DND-41 (cell line): ENCODE measurements around the gene OBI1.

Source experiments
- ATAC-seq: fragments of 200-7000 bp; cut with Tn5 transposase; 3 replicates; pipeline ENCODE4 v1.9.1; 2021; ENCODE audit warnings: low read depth; ENCODE audit not compliant: insufficient read depth
- DNase-seq: peaks from one replicate; pipeline ENCODE4 v3.0.0-alpha.2; 2020
- H2AFZ ChIP-seq: 2 replicates; pipeline ENCODE4 v1.6.0; 2012; ENCODE audit warnings: low read depth, low read length
- H3K27ac ChIP-seq: 2 replicates; pipeline ENCODE4 v1.5.1; 2012; ENCODE audit warnings: low read length, inconsistent platforms
- H3K27me3 ChIP-seq: fragments of 200-600 bp; sonication (generic); 2 replicates; pipeline ENCODE4 v1.6.0; 2012; ENCODE audit warnings: low read length, mild to moderate bottlenecking, inconsistent platforms; ENCODE audit not compliant: insufficient read depth, poor library complexity
- H3K36me3 ChIP-seq: 2 replicates; pipeline ENCODE4 v1.5.1; 2012; ENCODE audit warnings: low read length, inconsistent platforms; ENCODE audit not compliant: insufficient read depth
- H3K4me1 ChIP-seq: 2 replicates; pipeline ENCODE4 v1.5.1; 2012; ENCODE audit warnings: mild to moderate bottlenecking, low read length; ENCODE audit not compliant: insufficient read depth
- H3K4me2 ChIP-seq: 2 replicates; pipeline ENCODE4 v1.6.0; 2012; ENCODE audit warnings: mild to moderate bottlenecking, moderate library complexity, low read length, inconsistent platforms; ENCODE audit not compliant: insufficient read depth
- H3K4me3 ChIP-seq, 2 experiments: fragments of 200-600 bp in 1 of 2; shearing (Covaris generic) in 1 of 2; 2 replicates each; pipeline ENCODE4 v1.5.1; 2012 to 2016; ENCODE audit warnings: inconsistent platforms in 2 of 2, low read length in 2 of 2, mild to moderate bottlenecking in 2 of 2, low read depth in 1 of 2, moderate library complexity in 1 of 2
- H3K79me2 ChIP-seq: 2 replicates; pipeline ENCODE4 v1.6.0; 2012; ENCODE audit warnings: low read length, inconsistent platforms; ENCODE audit not compliant: insufficient read depth
- H3K9ac ChIP-seq: 2 replicates; pipeline ENCODE4 v1.6.0; 2012; ENCODE audit warnings: low read depth, mild to moderate bottlenecking, inconsistent platforms, low read length, moderate library complexity
- H3K9me3 ChIP-seq: 2 replicates; pipeline ENCODE4 v1.5.1; 2012; ENCODE audit warnings: low read length, moderate library complexity, mild to moderate bottlenecking, inconsistent platforms; ENCODE audit not compliant: insufficient read depth, severe bottlenecking
- H4K20me1 ChIP-seq: 2 replicates; pipeline ENCODE4 v1.6.0; 2012; ENCODE audit warnings: low read length; ENCODE audit not compliant: insufficient read depth
- CTCF ChIP-seq: IDR thresholded peaks from 2 replicates; pipeline ENCODE4 v1.5.1; 2012; ENCODE audit warnings: borderline replicate concordance, low read length, moderate library complexity, mild to moderate bottlenecking; ENCODE audit not compliant: poor library complexity, severe bottlenecking; ENCODE audit errors: extremely low read depth
- EZH2 ChIP-seq: IDR thresholded peaks from 3 replicates; pipeline ENCODE4 v1.6.1; 2012; ENCODE audit warnings: borderline replicate concordance, low read depth, mild to moderate bottlenecking, moderate library complexity, low read length, inconsistent platforms; ENCODE audit not compliant: severe bottlenecking

OBI1 gene

GRCh38 chr13:78631077-78631476 is 27.9 kb downstream of the OBI1 start:
- no peak overlapping the region for H3K4me3 ChIP-seq
- no peak overlapping the region for H3K9ac ChIP-seq
- no peak for ATAC-seq
- H3K4me1 ChIP-seq = peaks cover 8% of the 10 kb centered on the region; the same call in 1 of the 2 replicates
- H3K27ac ChIP-seq = no peak overlapping the region
- peaks cover 5% of the 10 kb centered on the region; the same call in 1 of the 2 replicates for H4K20me1 ChIP-seq
- H3K27me3 ChIP-seq = no peaks in the 10 kb centered on the region
- H3K79me2 ChIP-seq = no peaks in the 10 kb centered on the region
- no peak for DNase-seq
- TF ChIP-seq EZH2 (no peak), CTCF (no peak)
- peaks cover 78% of the 10 kb centered on the region for H3K36me3 ChIP-seq
- no peak overlapping the region for H2AFZ ChIP-seq
- H3K4me2 ChIP-seq = no peak overlapping the region
- H3K9me3 ChIP-seq = no peaks in the 10 kb centered on the region

GRCh38 chr13:78630511-78630910 is 28.4 kb downstream of the OBI1 start:
- H3K27ac ChIP-seq = no peak overlapping the region
- ATAC-seq (peak; percentile 81), DNase-seq (peak; percentile 15)
- TF ChIP-seq EZH2 = no peak
- no peak for TF ChIP-seq CTCF
- H3K79me2 ChIP-seq = no peaks in the 10 kb centered on the region
- H3K4me3 ChIP-seq = no peak overlapping the region
- peaks cover 8% of the 10 kb centered on the region; the same call in 1 of the 2 replicates for H3K4me1 ChIP-seq
- no peak overlapping the region for H3K4me2 ChIP-seq
- H4K20me1 ChIP-seq = peaks cover 10% of the 10 kb centered on the region; the same call in 1 of the 2 replicates
- H3K9ac ChIP-seq = no peak overlapping the region
- H2AFZ ChIP-seq = no peak overlapping the region
- no peaks in the 10 kb centered on the region for H3K27me3 ChIP-seq
- no peaks in the 10 kb centered on the region for H3K9me3 ChIP-seq
- peaks cover 79% of the 10 kb centered on the region for H3K36me3 ChIP-seq

GRCh38 chr13:78625384-78625783 is 33.6 kb downstream of the OBI1 start:
- H3K79me2 ChIP-seq = no peaks in the 10 kb centered on the region; the same call in 1 of the 2 replicates
- peaks cover 66% of the 10 kb centered on the region for H3K36me3 ChIP-seq

More at GRCh38 chr13:78625384-78625783, 33.6 kb downstream of the OBI1 start:
- DNase-seq (no peak), ATAC-seq (no peak)
- Histone ChIP-seq H3K27me3 (no peaks in the 10 kb centered on the region), H3K4me2 (no peak overlapping the region), H3K27ac (no peak overlapping the region), H4K20me1 (peaks cover 26% of the 10 kb centered on the region; the same call in 1 of the 2 replicates), H3K9me3 (no peaks in the 10 kb centered on the region), H2AFZ (no peak overlapping the region), H3K4me3 (no peak overlapping the region), H3K4me1 (no peaks in the 10 kb centered on the region), H3K9ac (no peak overlapping the region)
- no peak for TF ChIP-seq EZH2
- no peak for TF ChIP-seq CTCF
